CD4-positive, alpha-beta memory T cell (primary cell): Measurements from ENCODE around the gene TPR. TPM values are rescaled to one million over a fixed set of nuclear protein-coding genes. Genes with fewer than 3 reads are reported as not detected.
A peak's percentile ranks its signal among the peaks of the same experiment; 100 is the strongest.
"Not testable (repeated sequence)": the region's sequence is repeated elsewhere in the genome, so short reads cannot be mapped to it uniquely, and the experiment has no call there.

Experiments used
- CTCF ChIA-PET: fragments of 350-600 bp; sonication (Branson Sonifier 250); formaldehyde crosslinking; loops from one replicate; lab custom pipeline; 2021; ENCODE audit warnings: inconsistent platforms; ENCODE audit not compliant: partially characterized antibody; lab: Charles Lee
- POLR2A ChIA-PET: fragments of 350-600 bp; sonication (Branson Sonifier 250); formaldehyde crosslinking; loops from one replicate; lab custom pipeline; 2021; ENCODE audit not compliant: partially characterized antibody; lab: Charles Lee
- DNase-seq, 5 donors: peaks; one replicate each; pipeline versions ENCODE4 v3.0.0 to v3.0.0-alpha.2; 2020 to 2022; ENCODE audit warnings: mixed read lengths in 1 of 5
- H3K27ac ChIP-seq: one replicate; pipeline ENCODE4 v1.7.0; 2013; ENCODE audit warnings: low read depth, low read length
- H3K27me3 ChIP-seq: 2 replicates; pipeline ENCODE4 v1.7.0; 2013; ENCODE audit warnings: mild to moderate bottlenecking, low read length, moderate library complexity; ENCODE audit not compliant: insufficient read depth
- H3K36me3 ChIP-seq: 2 replicates; pipeline ENCODE4 v1.7.0; 2013; ENCODE audit warnings: mild to moderate bottlenecking, low read length, moderate library complexity; ENCODE audit not compliant: insufficient read depth
- H3K4me1 ChIP-seq: 2 replicates; pipeline ENCODE4 v1.7.0; 2013; ENCODE audit warnings: mild to moderate bottlenecking, low read length, moderate library complexity; ENCODE audit not compliant: insufficient read depth
- H3K4me3 ChIP-seq, 2 donors: one replicate each; pipeline ENCODE4 v1.7.0; 2013; ENCODE audit warnings: low read length in 2 of 2, mild to moderate bottlenecking in 1 of 2
- H3K9me3 ChIP-seq, 2 donors: one replicate each; pipeline ENCODE4 v1.7.0; 2013; ENCODE audit warnings: low read length in 2 of 2, control low read depth in 1 of 2; ENCODE audit not compliant: control insufficient read depth in 1 of 2
- H3K27ac Mint-ChIP-seq, 7 donors: one replicate each; pipeline ENCODE4 v1.8.0; 2020 to 2021; ENCODE audit warnings: mixed read lengths in 7 of 7, mild to moderate bottlenecking in 6 of 7, inconsistent platforms in 3 of 7, moderate library complexity in 3 of 7
- H3K27me3 Mint-ChIP-seq, 2 donors: one replicate each; pipeline ENCODE4 v1.8.0; 2020 to 2021; ENCODE audit warnings: mixed read lengths in 2 of 2
- H3K36me3 Mint-ChIP-seq, 2 donors: one replicate each; pipeline ENCODE4 v1.8.0; 2020 to 2021; ENCODE audit warnings: mixed read lengths in 2 of 2, inconsistent platforms in 1 of 2, mild to moderate bottlenecking in 1 of 2
- H3K4me1 Mint-ChIP-seq, 4 donors: one replicate each; pipeline ENCODE4 v1.8.0; 2020 to 2021; ENCODE audit warnings: mixed read lengths in 4 of 4, mild to moderate bottlenecking in 1 of 4
- H3K4me3 Mint-ChIP-seq, 8 donors: one replicate each; pipeline ENCODE4 v1.8.0; 2020 to 2021; ENCODE audit warnings: mixed read lengths in 8 of 8, mild to moderate bottlenecking in 7 of 8, moderate library complexity in 6 of 8, inconsistent platforms in 3 of 8
- H3K9me3 Mint-ChIP-seq, 8 donors: one replicate each; pipeline ENCODE4 v1.8.0; 2020 to 2021; ENCODE audit warnings: mixed read lengths in 8 of 8, mild to moderate bottlenecking in 5 of 8, inconsistent platforms in 3 of 8, moderate library complexity in 1 of 8
- intact Hi-C: fragments of 100-400 bp; cut with micrococcal nuclease; formaldehyde crosslinking; loops from one replicate; pipeline ENCODE4 v1.15.1; 2023
- polyA plus RNA-seq, 2 donors: library from polyadenylated mRNA; unstranded; fragments of 300-500 nt; fragmentation: Illumina TruSeq; gene quantifications; one replicate each; pipeline ENCODE4 v1.2.3, GENCODE V29; 2021
- total RNA-seq, 2 experiments: library from RNA; stranded (reverse); gene quantifications; one replicate each; pipeline ENCODE4 v1.2.3, GENCODE V29; 2021

Gene TPR
- total and polyA plus RNA-seq, 4 experiments from 2014 or later = 23.8 to 167 (median 130) TPM

GRCh38 chr1:186409091-186409490, 34.0 kb upstream of the TPR start:
- ChIA-PET CTCF (interaction anchor here (1.1 kb wide), 1 partner anchor 34 kb away, joined by 3 read pairs; the partner anchor contains the start of gene TPR), POLR2A (no interaction called here)
- no peaks in the 10 kb centered on the region for H3K4me1 Mint-ChIP-seq
- no peak overlapping the region for H3K4me3 ChIP-seq
- H3K4me3 Mint-ChIP-seq = no peak overlapping the region
- peaks cover 19 to 49% of the 10 kb centered on the region in 2 donors for H3K36me3 Mint-ChIP-seq
- H3K27ac Mint-ChIP-seq = no peak overlapping the region
- H3K36me3 ChIP-seq = peaks cover 11% of the 10 kb centered on the region
- H3K4me1 ChIP-seq = no peaks in the 10 kb centered on the region
- peak in 2 of 5 donors; percentile 1 to 2 for DNase-seq
- no peak overlapping the region for H3K27ac ChIP-seq
- no peaks in the 10 kb centered on the region for H3K9me3 Mint-ChIP-seq
- H3K27me3 ChIP-seq = no peaks in the 10 kb centered on the region
- H3K27me3 Mint-ChIP-seq = no peaks in the 10 kb centered on the region
- intact Hi-C loops = no loop called here
- no peaks in the 10 kb centered on the region for H3K9me3 ChIP-seq

DNA sequence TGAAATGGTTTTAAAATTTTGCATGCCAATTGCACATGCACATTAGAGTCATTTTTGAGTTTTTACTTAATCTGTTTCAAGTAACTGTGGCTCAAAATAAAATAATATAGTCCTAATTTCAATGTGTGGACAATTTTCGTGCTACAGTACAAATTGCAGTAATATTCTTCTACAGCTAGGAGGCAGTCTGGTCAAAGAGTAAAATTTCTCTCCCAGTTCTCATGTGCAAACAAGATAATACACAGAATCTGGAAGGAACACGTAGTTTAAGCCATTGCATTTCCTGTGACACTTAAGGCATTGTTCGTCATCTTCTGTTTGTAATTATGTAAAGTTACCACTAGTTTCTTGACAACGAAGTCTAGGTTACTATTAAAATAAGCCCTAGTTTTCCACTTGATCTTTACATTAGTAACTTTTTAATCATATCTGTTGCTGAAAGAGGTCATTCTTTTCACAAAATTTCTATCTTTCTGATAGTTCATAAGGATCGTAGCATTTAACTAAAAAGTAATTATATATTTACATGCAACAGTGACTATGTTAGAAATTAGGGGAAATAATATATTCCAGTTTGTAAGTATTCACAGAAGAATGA, 29.5 kb upstream of the TPR start:
- peaks cover 30 to 57% of the 10 kb centered on the region in 2 donors for H3K36me3 Mint-ChIP-seq
- no peak overlapping the region for H3K4me3 Mint-ChIP-seq
- CTCF ChIA-PET = interaction anchor here (0.6 to 3.1 kb wide), 7 partner anchors 11 to 582 kb away, joined by 3 to 14 read pairs (median 3); partner anchors contain the start of genes ODR4 and TPR
- DNase-seq = peak in 4 of 5 donors; percentile 39 to 61 (median 48)
- Histone ChIP-seq H3K27me3 (no peaks in the 10 kb centered on the region), H3K9me3 (no peaks in the 10 kb centered on the region), H3K4me1 (no peaks in the 10 kb centered on the region), H3K4me3 (no peak overlapping the region), H3K36me3 (peaks cover 11% of the 10 kb centered on the region), H3K27ac (no peak overlapping the region)
- H3K27me3 Mint-ChIP-seq = no peaks in the 10 kb centered on the region
- no peaks in the 10 kb centered on the region for H3K9me3 Mint-ChIP-seq
- POLR2A ChIA-PET = interaction anchor here (0.6 kb wide), 1 partner anchor 28 kb away, joined by 3 read pairs; no protein-coding TSS in a partner anchor
- H3K4me1 Mint-ChIP-seq = peaks cover 0 to 3% (median 1%) of the 10 kb centered on the region in 4 donors
- H3K27ac Mint-ChIP-seq = peak overlapping the region in 3 of 7 donors; percentile 39 to 68 (median 49)
- intact Hi-C loops = loop anchor here (1.0 kb wide), 1 partner anchor 582 kb away; no protein-coding TSS in a partner anchor

- peaks cover 33 to 57% of the 10 kb centered on the region in 2 donors for H3K36me3 Mint-ChIP-seq
- Histone ChIP-seq H3K27me3 (no peaks in the 10 kb centered on the region), H3K36me3 (peaks cover 17% of the 10 kb centered on the region), H3K27ac (no peak overlapping the region), H3K4me3 (no peak overlapping the region), H3K9me3 (no peaks in the 10 kb centered on the region), H3K4me1 (no peaks in the 10 kb centered on the region)
- no peak for DNase-seq
- H3K9me3 Mint-ChIP-seq = no peaks in the 10 kb centered on the region
- CTCF ChIA-PET = interaction anchor here (0.6 to 3.1 kb wide), 6 partner anchors 10 to 583 kb away, joined by 3 to 14 read pairs (median 4); partner anchors contain the start of genes ODR4 and TPR
- POLR2A ChIA-PET = interaction anchor here (0.6 kb wide), 1 partner anchor 29 kb away, joined by 3 read pairs; no protein-coding TSS in a partner anchor
- H3K4me1 Mint-ChIP-seq = peaks cover 0 to 3% (median 1%) of the 10 kb centered on the region in 4 donors
- intact Hi-C loops = loop anchor here (1.0 kb wide), 1 partner anchor 583 kb away; no protein-coding TSS in a partner anchor
- H3K27me3 Mint-ChIP-seq = no peaks in the 10 kb centered on the region
- no peak overlapping the region for H3K4me3 Mint-ChIP-seq
- H3K27ac Mint-ChIP-seq = peak overlapping the region in 4 of 7 donors; percentile 26 to 52 (median 40)
These were observed 28.6 kb upstream of the TPR start for GRCh38 chr1:186403632-186404031.

DNA sequence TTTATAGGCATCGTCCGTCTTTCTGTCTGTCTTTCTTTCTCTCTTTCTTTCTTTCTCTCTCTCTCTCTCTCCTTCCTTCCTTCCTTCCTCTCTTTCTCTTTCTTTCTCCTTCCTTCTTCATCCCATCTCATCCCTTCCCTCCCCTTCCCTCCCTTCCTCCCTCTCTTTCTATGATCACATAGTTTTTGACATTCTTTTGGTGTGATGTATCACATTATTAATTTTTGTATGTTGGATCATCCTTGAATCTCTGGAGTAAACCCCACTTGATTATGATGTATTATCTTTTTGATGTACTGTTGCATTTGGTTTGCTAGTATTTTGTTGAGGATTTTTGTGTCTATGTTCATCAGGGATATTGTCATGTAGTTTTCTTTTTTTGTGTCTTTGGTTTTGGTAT, 26.4 kb upstream of the TPR start:
- H3K9me3 Mint-ChIP-seq, POLR2A ChIA-PET, H3K27me3 Mint-ChIP-seq, H3K4me3 Mint-ChIP-seq, CTCF ChIA-PET, H3K4me1 ChIP-seq, H3K4me1 Mint-ChIP-seq, intact Hi-C loops, H3K27me3 ChIP-seq, H3K9me3 ChIP-seq, H3K4me3 ChIP-seq, DNase-seq, H3K27ac ChIP-seq: not testable (repeated sequence)
- peak overlapping the region in 1 of 7 donors; percentile 56 for H3K27ac Mint-ChIP-seq
- peaks cover 22 to 52% of the 10 kb centered on the region in 2 donors for H3K36me3 Mint-ChIP-seq
- H3K36me3 ChIP-seq = peaks cover 11% of the 10 kb centered on the region

- H3K36me3 ChIP-seq = peaks cover 37% of the 10 kb centered on the region
- Mint-ChIP-seq H3K27ac (peak overlapping the region in 1 of 7 donors; percentile 5), H3K36me3 (peaks cover 37 to 68% of the 10 kb centered on the region in 2 donors)
- POLR2A ChIA-PET, H3K4me3 Mint-ChIP-seq, H3K4me1 Mint-ChIP-seq, intact Hi-C loops, H3K4me1 ChIP-seq, H3K9me3 Mint-ChIP-seq, H3K9me3 ChIP-seq, H3K4me3 ChIP-seq, H3K27ac ChIP-seq, H3K27me3 Mint-ChIP-seq, DNase-seq, H3K27me3 ChIP-seq: not testable (repeated sequence)
- CTCF ChIA-PET = interaction anchor here (1.3 kb wide), 2 partner anchors 12 to 24 kb away, joined by 3 to 6 read pairs; no protein-coding TSS in a partner anchor
These were observed 17.7 kb upstream of the TPR start for GRCh38 chr1:186392711-186393110.

DNA sequence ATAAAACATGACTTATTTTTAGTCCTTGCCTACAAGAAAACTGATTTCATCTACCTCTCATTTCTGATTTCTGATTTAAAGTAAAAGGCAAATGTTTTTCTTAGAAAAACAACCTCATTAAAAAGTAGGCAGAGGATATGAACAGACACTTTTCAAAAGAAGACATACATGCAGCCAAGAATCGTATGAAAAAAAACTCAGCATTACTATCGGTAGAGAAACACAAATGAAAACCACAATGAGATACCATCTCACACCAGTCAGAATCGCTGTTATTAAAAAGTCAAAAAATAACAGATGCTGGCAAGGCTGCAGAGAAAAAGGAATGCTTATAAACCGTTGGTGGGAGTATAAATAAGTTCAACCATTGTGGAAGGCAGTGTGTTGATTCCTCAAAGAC, 16.8 kb upstream of the TPR start:
- Mint-ChIP-seq H3K4me3 (no peak overlapping the region), H3K36me3 (peaks cover 37 to 66% of the 10 kb centered on the region in 2 donors), H3K9me3 (no peaks in the 10 kb centered on the region), H3K27me3 (no peaks in the 10 kb centered on the region), H3K27ac (peak overlapping the region in 3 of 7 donors; percentile 15 to 86 (median 54)), H3K4me1 (peaks cover 0 to 6% (median 2%) of the 10 kb centered on the region in 4 donors)
- no peak overlapping the region for H3K27ac ChIP-seq
- ChIA-PET POLR2A (interaction anchor here (0.6 kb wide), 1 partner anchor 1598 kb away, joined by 3 read pairs; no protein-coding TSS in a partner anchor), CTCF (no interaction called here)
- DNase-seq = peak in 1 of 5 donors; percentile 14
- H3K4me3 ChIP-seq = no peak overlapping the region
- intact Hi-C loops = no loop called here
- H3K9me3 ChIP-seq = no peaks in the 10 kb centered on the region
- no peaks in the 10 kb centered on the region for H3K27me3 ChIP-seq
- peaks cover 34% of the 10 kb centered on the region for H3K36me3 ChIP-seq
- H3K4me1 ChIP-seq = no peaks in the 10 kb centered on the region

DNA sequence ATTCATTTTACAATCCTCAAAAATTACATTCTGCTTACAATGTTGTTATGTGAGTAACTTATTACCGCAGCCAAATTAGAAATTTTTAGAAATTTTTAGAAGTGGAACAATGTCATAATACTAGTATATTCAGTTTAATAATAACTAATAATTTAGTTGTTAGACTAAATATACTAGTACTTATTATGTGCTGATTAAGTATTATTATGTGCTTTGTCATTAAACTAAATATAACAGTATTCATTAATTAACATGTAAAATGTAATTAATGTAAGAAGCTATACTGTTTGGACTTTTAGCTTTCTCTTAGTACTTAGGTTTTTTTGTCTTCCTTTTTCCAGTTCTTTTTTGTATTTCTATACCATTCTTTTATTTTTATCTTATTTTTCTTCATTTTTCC, 15.9 kb upstream of the TPR start:
- ChIA-PET CTCF (interaction anchor here (2.0 kb wide), 1 partner anchor 16 kb away, joined by 10 read pairs; the partner anchor contains the start of genes ODR4 and TPR), POLR2A (interaction anchor here (0.6 kb wide), 1 partner anchor 1597 kb away, joined by 3 read pairs; no protein-coding TSS in a partner anchor)
- no peak overlapping the region for H3K4me3 Mint-ChIP-seq
- no peaks in the 10 kb centered on the region for H3K27me3 Mint-ChIP-seq
- no peaks in the 10 kb centered on the region for H3K27me3 ChIP-seq
- H3K4me3 ChIP-seq = no peak overlapping the region
- no peaks in the 10 kb centered on the region for H3K4me1 ChIP-seq
- H3K36me3 Mint-ChIP-seq = peaks cover 36 to 62% of the 10 kb centered on the region in 2 donors
- no peak overlapping the region for H3K27ac ChIP-seq
- no peaks in the 10 kb centered on the region for H3K9me3 Mint-ChIP-seq
- peaks cover 0 to 6% (median 2%) of the 10 kb centered on the region in 4 donors for H3K4me1 Mint-ChIP-seq
- H3K36me3 ChIP-seq = peaks cover 32% of the 10 kb centered on the region
- intact Hi-C loops = no loop called here
- no peaks in the 10 kb centered on the region for H3K9me3 ChIP-seq
- DNase-seq = no peak
- no peak overlapping the region for H3K27ac Mint-ChIP-seq
